Lower leg skin (tissue), 4 donors: ENCODE data around the gene SASH1. TPM values are rescaled to one million over a fixed set of nuclear protein-coding genes. Genes with fewer than 3 reads are reported as not detected.

Experiments
- DNase-seq, 2 donors: peaks; one replicate each; pipeline ENCODE4 v3.0.0-alpha.2; 2019; ENCODE audit warnings: low spot score in 2 of 2
- H3K4me3 ChIP-seq: fragments of 200-600 bp; sonication (generic); 2 replicates; pipeline ENCODE4 v1.5.1; 2017; ENCODE audit warnings: mild to moderate bottlenecking, low read depth; ENCODE audit not compliant: poor library complexity, severe bottlenecking
- CTCF ChIP-seq, 3 donors: fragments of 450-650 bp; IDR thresholded peaks; one replicate each; pipeline ENCODE4 v1.5.1; 2016; ENCODE audit warnings: antibody characterized with exemption in 3 of 3, mild to moderate bottlenecking in 3 of 3, moderate library complexity in 2 of 3
- POLR2A ChIP-seq, 2 donors: fragments of 450-650 bp; IDR thresholded peaks; one replicate each; pipeline ENCODE4 v1.6.1; 2016 to 2017; ENCODE audit warnings: antibody characterized with exemption in 2 of 2, mild to moderate bottlenecking in 1 of 2, moderate library complexity in 1 of 2
- WGBS, 2 donors: methylation state at CpG; one replicate each; pipeline ENCODE4 v1.1.5; 2018; 5-methylcytosine and 5-hydroxymethylcytosine counted together
- intact Hi-C: fragments of 100-400 bp; cut with DNase I; formaldehyde crosslinking; loops from one replicate; pipeline ENCODE4 v1.15.0; 2023; ENCODE audit warnings: low total_unique reads
- total RNA-seq, 4 donors: library from RNA; depleted of rRNA; stranded (reverse); fragments of >200 nt; gene quantifications; one replicate each; pipeline ENCODE4 v1.1.0, GENCODE V29; 2016

Gene SASH1
- total RNA-seq, 4 donors from 2014 or later, result 74.9 to 106 (median 91.5) TPM

- H3K4me3 ChIP-seq, result no peak overlapping the region
- intact Hi-C loops, result no loop called here
- TF ChIP-seq CTCF (IDR thresholded peaks at IDR 0.05), result no peak
- TF ChIP-seq POLR2A (IDR thresholded peaks at IDR 0.05), result no peak
- DNase-seq, result no peak
- 94 to 97% methylated on average over 8 of the region's 8 CpGs for WGBS, 2 donors
These were observed 74.4 kb downstream of the SASH1 start for GRCh38 chr6:148417045-148417444.

- DNase-seq, result no peak
- intact Hi-C loops, result no loop called here
- TF ChIP-seq CTCF (IDR thresholded peaks at IDR 0.05) (no peak), POLR2A (IDR thresholded peaks at IDR 0.05) (no peak)
- no peak overlapping the region for H3K4me3 ChIP-seq
- 85 to 90% methylated on average over 5 of the region's 5 CpGs for WGBS, 2 donors
These were observed 76.8 kb downstream of the SASH1 start for GRCh38 chr6:148419430-148419829.

GRCh38 chr6:148422085-148422484, 79.4 kb downstream of the SASH1 start:
- intact Hi-C loops, result no loop called here
- no peak for TF ChIP-seq POLR2A (IDR thresholded peaks at IDR 0.05)
- no peak for TF ChIP-seq CTCF (IDR thresholded peaks at IDR 0.05)
- WGBS, 2 donors, result 91 to 97% methylated on average over 4 of the region's 4 CpGs

GRCh38 chr6:148423133-148423532, 80.5 kb downstream of the SASH1 start:
- intact Hi-C loops, result no loop called here
- no peak for DNase-seq
- WGBS, 2 donors, result 84 to 90% methylated on average over 4 of the region's 4 CpGs
- TF ChIP-seq POLR2A (IDR thresholded peaks at IDR 0.05) (no peak), CTCF (IDR thresholded peaks at IDR 0.05) (no peak)
- H3K4me3 ChIP-seq, result no peak overlapping the region

More at GRCh38 chr6:148422085-148422484, 79.4 kb downstream of the SASH1 start:
- H3K4me3 ChIP-seq, result no peak overlapping the region
- no peak for DNase-seq

- WGBS, 2 donors, result 62 to 65% methylated on average over 9 of the region's 9 CpGs
- intact Hi-C loops, result no loop called here
These were observed 81.1 kb downstream of the SASH1 start for GRCh38 chr6:148423601-148424270.

More at GRCh38 chr6:148423601-148424270, 81.1 kb downstream of the SASH1 start:
- no peak overlapping the region for H3K4me3 ChIP-seq
- no peak for DNase-seq
- TF ChIP-seq CTCF (IDR thresholded peaks at IDR 0.05) (no peak), POLR2A (IDR thresholded peaks at IDR 0.05) (no peak)
